Activated T-helper 1 cell treated with anti-CD3 and anti-CD28 coated beads, Interleukin-2, amount 50 U/mL, for 16 hours (primary cell): Measurements from ENCODE around the gene PLXNA4.

Experiments used
- DNase-seq, 2 donors: peaks; one replicate each; pipeline ENCODE4 v3.0.0-alpha.2; 2020; ENCODE audit warnings: low read depth in 1 of 2, low spot score in 1 of 2

Gene PLXNA4

GRCh38 chr7:132075515-132075914, 500.8 kb downstream of the PLXNA4 start:
- DNase-seq, result no peak

GRCh38 chr7:132073920-132074589, 502.2 kb downstream of the PLXNA4 start:
- no peak for DNase-seq
